Stimulated activated CD4-positive, alpha-beta T cell treated with anti-CD3 and anti-CD28 coated beads, Interleukin-1b, Interleukin-23, amount 100 ng/mL, for 48 hours (primary cell): ENCODE measurements around the gene CFAP45.
"Not testable (repeated sequence)": the region's sequence is repeated elsewhere in the genome, so short reads cannot be mapped to it uniquely, and the experiment has no call there.

Experiments
- DNase-seq: peaks from one replicate; pipeline ENCODE4 v3.0.0-alpha.2; 2020

CFAP45 gene

GRCh38 chr1:159922511-159923202, 22.7 kb upstream of the CFAP45 start:
- no peak for DNase-seq

- no peak for DNase-seq
These were observed 21.9 kb upstream of the CFAP45 start for GRCh38 chr1:159921700-159922504.

- DNase-seq, result no peak
These were observed 21.3 kb upstream of the CFAP45 start for GRCh38 chr1:159921251-159921650.

GRCh38 chr1:159920651-159921050, 20.7 kb upstream of the CFAP45 start:
- no peak for DNase-seq

- DNase-seq, result no peak
These were observed 20.2 kb upstream of the CFAP45 start for GRCh38 chr1:159920202-159920601.

GRCh38 chr1:159919236-159919865, 19.4 kb upstream of the CFAP45 start:
- no peak for DNase-seq

GRCh38 chr1:159918352-159919200, 18.6 kb upstream of the CFAP45 start:
- DNase-seq, result no peak

GRCh38 chr1:159917533-159918351, 17.8 kb upstream of the CFAP45 start:
- DNase-seq, result no peak

GRCh38 chr1:159916242-159917051, 16.5 kb upstream of the CFAP45 start:
- DNase-seq, result no peak

GRCh38 chr1:159915571-159916241, 15.7 kb upstream of the CFAP45 start:
- no peak for DNase-seq

- DNase-seq, result no peak
These were observed 14.5 kb upstream of the CFAP45 start for GRCh38 chr1:159914252-159915018.

GRCh38 chr1:159913451-159914192, 13.7 kb upstream of the CFAP45 start:
- no peak for DNase-seq

- no peak for DNase-seq
These were observed 11.5 kb upstream of the CFAP45 start for GRCh38 chr1:159911326-159912070.

GRCh38 chr1:159908031-159908940, 8.3 kb upstream of the CFAP45 start:
- DNase-seq, result no peak

- DNase-seq, result no peak
These were observed 7.0 kb upstream of the CFAP45 start for GRCh38 chr1:159906960-159907359.

GRCh38 chr1:159904036-159904435, 4.1 kb upstream of the CFAP45 start:
- DNase-seq, result not testable (repeated sequence)

GRCh38 chr1:159902541-159902940, 2.6 kb upstream of the CFAP45 start:
- DNase-seq, result no peak
